GM13977 (cell line): ENCODE data around the gene NLRC5.

Experiments used
- DNase-seq: peaks from one replicate; pipeline ENCODE4 v3.0.0; 2012; ENCODE audit warnings: low spot score
- in situ Hi-C: fragments of 300-500 bp; cut with MboI; formaldehyde crosslinking; loops from one replicate; pipeline ENCODE4 v1.12.0; 2022; ENCODE audit warnings: low sequenced_read_pairs, low pct_unique_long_range_greater_than_20kb, mixed read lengths, inconsistent platforms; ENCODE audit not compliant: unreplicated experiment
- TF ChIP-seq, protein P1 (sequence below): IDR thresholded peaks from 2 replicates; pipeline ENCODE4 v1.5.1; 2012; ENCODE audit warnings: mild to moderate bottlenecking, control low read depth; ENCODE audit not compliant: insufficient read depth; ENCODE audit errors: extremely low read depth, missing control alignments

NLRC5 gene

GRCh38 chr16:57115168-57115513 is 125.8 kb downstream of the NLRC5 start:
- DNase-seq = no peak
- TF ChIP-seq, protein P1, sequence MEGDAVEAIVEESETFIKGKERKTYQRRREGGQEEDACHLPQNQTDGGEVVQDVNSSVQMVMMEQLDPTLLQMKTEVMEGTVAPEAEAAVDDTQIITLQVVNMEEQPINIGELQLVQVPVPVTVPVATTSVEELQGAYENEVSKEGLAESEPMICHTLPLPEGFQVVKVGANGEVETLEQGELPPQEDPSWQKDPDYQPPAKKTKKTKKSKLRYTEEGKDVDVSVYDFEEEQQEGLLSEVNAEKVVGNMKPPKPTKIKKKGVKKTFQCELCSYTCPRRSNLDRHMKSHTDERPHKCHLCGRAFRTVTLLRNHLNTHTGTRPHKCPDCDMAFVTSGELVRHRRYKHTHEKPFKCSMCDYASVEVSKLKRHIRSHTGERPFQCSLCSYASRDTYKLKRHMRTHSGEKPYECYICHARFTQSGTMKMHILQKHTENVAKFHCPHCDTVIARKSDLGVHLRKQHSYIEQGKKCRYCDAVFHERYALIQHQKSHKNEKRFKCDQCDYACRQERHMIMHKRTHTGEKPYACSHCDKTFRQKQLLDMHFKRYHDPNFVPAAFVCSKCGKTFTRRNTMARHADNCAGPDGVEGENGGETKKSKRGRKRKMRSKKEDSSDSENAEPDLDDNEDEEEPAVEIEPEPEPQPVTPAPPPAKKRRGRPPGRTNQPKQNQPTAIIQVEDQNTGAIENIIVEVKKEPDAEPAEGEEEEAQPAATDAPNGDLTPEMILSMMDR = no peak
- in situ Hi-C loops = no loop called here

- DNase-seq = no peak
- TF ChIP-seq, protein P1 = no peak
- in situ Hi-C loops = no loop called here
Observed at GRCh38 chr16:57115514-57116182, 126.3 kb downstream of the NLRC5 start.

- DNase-seq = no peak
- in situ Hi-C loops = no loop called here
- TF ChIP-seq, protein P1 = no peak
Observed at GRCh38 chr16:57118461-57119084, 129.2 kb downstream of the NLRC5 start.

GRCh38 chr16:57123216-57123973 is 134.0 kb downstream of the NLRC5 start:
- TF ChIP-seq, protein P1 = no peak
- no peak for DNase-seq
- in situ Hi-C loops = no loop called here

- TF ChIP-seq, protein P1 = no peak
- DNase-seq = no peak
- in situ Hi-C loops = no loop called here
Observed at GRCh38 chr16:57123974-57124674, 134.8 kb downstream of the NLRC5 start.

DNA sequence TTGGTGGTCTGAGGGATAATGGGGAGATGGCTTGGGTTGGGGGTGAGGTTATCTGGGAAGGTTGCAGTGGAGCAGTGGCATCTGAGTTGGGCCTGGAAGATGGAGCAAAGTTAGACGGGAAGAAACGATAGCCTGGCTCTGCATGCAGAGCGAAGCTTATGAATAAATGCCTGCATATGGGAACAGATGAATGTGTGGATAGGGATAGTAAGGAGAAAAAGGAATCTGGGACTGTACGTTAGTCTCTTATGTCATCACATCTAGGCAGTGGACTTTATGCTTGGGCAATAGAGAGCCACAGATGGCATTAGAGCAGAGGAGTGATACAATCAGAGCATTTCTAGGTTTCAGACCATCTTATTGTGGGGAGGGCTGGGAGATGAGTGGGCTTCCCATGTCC is 136.0 kb downstream of the NLRC5 start:
- in situ Hi-C loops = no loop called here
- no peak for DNase-seq
- TF ChIP-seq, protein P1 = no peak
